H7 (cell line): ENCODE data around the gene WDR82. TPM values are rescaled to one million over a fixed set of nuclear protein-coding genes. Genes with fewer than 3 reads are reported as not detected.

Source experiments
- DNase-seq: peaks from one replicate; pipeline ENCODE4 v3.0.0; 2012
- H3K27me3 ChIP-seq: 2 replicates; pipeline ENCODE4 v1.6.0; 2011; ENCODE audit warnings: mild to moderate bottlenecking, low read length; ENCODE audit not compliant: control insufficient read depth, insufficient read depth
- H3K36me3 ChIP-seq: replicated peaks from 2 replicates; pipeline ENCODE4 v1.5.1; 2011; ENCODE audit warnings: low read length; ENCODE audit not compliant: control insufficient read depth, insufficient read depth
- H3K4me3 ChIP-seq: 2 replicates; pipeline ENCODE4 v1.5.1; 2011; ENCODE audit warnings: low read depth, mild to moderate bottlenecking, control low read depth, low read length, moderate library complexity; ENCODE audit not compliant: insufficient read depth
- total RNA-seq: library from RNA; depleted of rRNA; stranded (reverse); fragments of >200 nt; shearing (Covaris generic); gene quantifications from 2 replicates; pipeline ENCODE4 v1.2.3, GENCODE V29; 2014

WDR82 gene
- total RNA-seq, 1 experiment from 2014 or later: 60.3 TPM

DNA sequence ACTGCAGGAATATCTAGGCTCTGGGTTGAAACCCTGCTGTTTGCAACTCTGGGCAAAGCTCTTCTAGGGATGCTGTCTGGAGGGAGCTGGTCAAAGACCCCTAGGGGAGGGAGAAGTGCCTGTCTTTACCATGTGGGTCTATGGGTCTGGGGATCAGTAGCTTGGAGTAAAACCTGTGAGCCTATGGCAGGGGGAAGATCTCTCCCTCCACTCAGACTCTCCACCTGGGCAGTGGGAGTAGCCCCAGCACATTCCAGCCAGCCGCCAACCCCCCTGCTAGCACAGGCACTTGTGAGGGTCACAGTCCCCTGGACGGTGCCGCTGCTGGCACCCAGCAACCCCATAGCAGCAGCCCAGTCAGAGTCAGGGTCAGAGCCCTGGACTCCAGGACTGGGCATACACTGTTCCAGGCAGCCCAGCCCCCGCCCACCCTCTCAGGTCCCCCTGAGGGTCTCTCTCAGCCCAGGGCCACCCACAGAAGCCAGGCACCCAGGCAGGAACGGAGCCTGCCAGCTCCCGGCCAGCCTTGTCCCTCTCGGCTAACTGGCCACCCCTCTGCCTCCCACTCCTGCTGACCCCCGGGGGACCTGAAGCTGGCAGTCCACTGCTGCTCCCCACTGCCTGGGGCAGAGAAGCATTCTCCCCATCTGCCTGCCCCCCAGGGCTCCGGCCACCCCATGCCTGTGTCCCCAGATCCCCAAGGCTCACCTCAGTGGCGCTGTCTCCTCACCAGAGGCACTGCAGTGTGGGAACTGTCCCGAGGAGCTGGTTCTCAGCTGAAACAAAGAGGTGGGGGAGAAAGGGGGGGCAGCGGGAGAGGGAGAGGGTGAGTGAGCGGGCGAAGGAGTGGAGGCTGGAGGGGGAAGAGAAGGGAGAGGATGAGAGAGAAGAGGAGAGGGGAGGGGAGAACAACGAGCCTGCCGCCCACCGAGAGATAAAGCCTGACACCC lies 20.0 kb upstream of the WDR82 start:
- peaks cover 2% of the 10 kb centered on the region; the same call in 1 of the 2 replicates for H3K27me3 ChIP-seq
- no peaks in the 10 kb centered on the region for H3K36me3 ChIP-seq
- H3K4me3 ChIP-seq: peak overlapping the region; percentile 38; the same call in 1 of the 2 replicates
- DNase-seq: peak; percentile 71

DNA sequence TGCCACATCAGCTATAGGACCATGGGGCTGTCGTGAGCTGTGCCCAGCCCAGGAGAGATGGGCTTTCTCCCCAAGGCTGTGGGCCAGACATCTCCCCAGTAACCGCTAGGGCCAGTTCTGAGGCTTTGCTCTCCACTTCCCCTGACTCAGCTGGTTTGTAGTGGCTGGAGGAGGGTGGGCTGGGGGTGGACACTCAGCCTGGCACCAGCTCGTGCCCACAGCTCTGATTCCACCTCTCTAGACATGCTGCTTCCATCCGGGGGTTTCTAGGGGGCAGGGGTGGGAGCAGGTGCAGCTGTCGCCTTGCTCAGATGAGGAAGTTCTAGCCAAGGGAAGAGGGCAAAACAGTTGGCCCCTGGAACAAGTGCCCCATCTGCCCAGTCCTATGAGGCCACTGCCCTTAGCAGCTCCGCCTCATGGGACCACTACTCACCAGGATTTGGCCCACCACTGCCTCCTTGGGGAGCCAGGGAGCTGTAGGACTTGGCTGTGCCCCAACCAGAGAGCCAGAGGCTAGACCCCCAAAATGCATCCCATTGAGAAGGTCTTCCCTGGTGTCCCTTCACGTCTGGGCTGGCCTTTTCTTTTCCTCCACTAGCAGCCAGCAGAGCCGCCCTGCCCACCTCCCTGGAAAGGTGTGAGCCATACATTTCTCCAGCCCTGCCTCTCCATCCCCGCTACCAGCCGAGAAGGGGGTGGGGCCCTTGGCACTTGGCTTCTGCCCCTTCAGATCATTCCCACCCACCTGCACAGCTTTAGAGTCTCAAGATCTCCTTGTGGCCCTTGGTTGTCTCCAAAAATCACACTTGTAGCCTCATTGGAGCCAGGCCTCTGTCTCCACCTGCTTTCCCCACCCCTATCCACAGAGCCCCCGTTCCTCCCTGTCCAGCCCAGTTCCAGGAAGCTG lies 19.0 kb upstream of the WDR82 start:
- no peak overlapping the region for H3K4me3 ChIP-seq
- peaks cover 2% of the 10 kb centered on the region; the same call in 1 of the 2 replicates for H3K27me3 ChIP-seq
- H3K36me3 ChIP-seq: no peaks in the 10 kb centered on the region
- no peak for DNase-seq

DNA sequence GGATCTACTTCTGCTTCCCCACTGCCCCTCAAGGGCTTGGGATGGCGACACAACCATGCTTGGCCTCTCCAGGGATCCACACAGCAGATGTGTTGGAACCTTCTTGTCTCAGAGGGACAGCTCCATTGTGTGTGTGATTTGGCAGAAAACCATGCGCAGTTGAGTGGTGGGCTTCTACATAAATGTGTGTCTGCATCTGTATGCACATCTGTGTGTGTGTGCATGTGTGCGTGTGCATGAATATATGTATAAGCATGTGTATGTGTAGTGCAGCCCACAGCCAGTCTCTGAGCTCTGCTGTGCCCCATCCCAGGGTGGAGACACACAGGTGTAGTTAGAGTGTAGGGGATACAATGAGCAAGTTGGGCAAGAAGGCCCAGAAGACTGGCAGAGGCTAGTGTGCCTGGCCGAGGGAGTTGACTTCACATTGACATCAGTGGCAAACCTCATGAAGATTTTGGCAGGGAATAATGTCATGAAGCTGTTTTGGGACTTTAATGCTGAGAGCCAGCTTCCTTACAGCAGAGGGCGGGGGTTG lies 17.3 kb upstream of the WDR82 start:
- no peak for DNase-seq
- peaks cover 2% of the 10 kb centered on the region; the same call in 1 of the 2 replicates for H3K27me3 ChIP-seq
- H3K36me3 ChIP-seq: no peaks in the 10 kb centered on the region; the same call in 1 of the 2 replicates
- no peak overlapping the region for H3K4me3 ChIP-seq

DNA sequence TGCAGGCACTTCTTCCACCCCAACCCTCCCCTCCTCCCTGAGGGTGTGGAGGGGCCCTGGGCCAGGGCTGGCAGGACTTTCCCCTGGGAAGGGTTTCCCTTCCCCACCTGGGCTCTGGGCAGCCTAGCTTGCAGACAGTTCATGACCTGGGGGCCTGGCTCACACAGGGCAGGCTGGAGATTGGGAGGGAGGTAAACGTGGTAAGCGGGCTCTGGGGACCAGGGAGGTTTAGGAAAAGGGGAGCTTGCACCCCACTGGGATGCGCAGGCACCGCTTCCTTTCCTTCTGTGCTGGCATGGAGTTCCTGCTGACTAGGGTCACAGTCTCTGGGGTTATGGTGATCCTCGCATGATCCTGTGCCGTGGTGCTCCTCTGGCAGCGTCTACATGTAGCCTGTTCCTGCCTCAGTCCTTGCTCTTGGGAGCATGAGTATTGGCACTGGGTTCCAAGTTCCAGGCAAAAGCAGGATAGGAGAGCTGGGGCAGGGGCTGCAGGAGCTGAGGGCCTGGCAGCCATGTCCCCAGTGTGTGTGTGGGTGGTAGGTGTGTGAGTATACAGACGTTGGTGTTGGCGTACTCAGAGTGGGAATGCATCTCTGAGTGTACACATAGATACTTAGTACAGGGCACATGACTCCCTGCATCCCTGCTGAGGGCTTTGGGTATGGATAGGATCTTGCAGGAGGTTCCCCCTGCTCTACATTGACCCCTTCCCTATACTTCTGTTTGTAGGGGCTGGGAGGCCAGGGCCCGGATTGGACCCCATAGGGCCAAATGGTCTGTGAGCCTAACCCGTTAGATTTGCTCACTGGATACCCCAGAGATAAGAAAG lies 16.1 kb upstream of the WDR82 start:
- Histone ChIP-seq H3K36me3 (no peaks in the 10 kb centered on the region; the same call in 1 of the 2 replicates), H3K4me3 (no peak overlapping the region), H3K27me3 (no peaks in the 10 kb centered on the region)
- DNase-seq: no peak

DNA sequence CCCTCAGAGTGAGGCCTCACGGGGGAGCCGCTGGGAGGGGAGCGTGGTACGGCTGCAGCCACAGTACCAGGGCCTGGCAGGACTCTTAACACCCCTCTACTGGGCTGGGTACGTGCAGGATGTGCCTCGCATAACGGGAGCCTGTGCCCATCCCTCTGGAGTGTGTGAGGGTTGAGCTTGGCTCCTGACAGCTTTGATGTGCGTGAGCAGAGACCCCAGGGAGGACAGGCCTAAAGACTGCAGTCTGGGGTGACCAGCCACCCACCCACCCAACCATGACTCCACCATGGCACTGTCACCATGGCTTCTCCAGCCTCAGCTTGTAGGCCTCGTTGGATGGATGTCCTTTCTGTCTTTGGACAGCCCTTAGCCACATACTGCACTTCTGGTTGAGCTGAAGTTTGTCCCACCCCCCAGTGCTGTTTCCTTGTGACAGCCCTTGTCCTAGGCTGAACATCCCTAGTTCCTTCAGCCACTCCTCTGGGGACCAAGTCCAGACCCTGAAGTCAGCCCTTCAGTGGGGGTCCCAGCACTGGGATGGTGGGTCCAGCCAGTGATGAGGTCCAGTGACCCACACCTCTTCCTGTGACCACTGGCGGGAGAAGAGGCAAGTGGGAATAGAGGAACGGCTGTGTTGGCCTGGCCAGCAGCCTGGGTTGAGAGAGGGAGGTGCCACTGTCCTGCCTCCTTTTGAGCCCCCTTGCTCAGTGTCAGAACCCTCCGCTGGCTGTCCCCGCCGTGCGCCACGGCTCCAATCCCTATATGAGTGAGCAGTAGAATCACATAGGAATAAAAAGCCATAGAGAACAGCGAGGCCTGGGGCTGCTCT lies 15.3 kb upstream of the WDR82 start:
- no peak overlapping the region for H3K4me3 ChIP-seq
- no peaks in the 10 kb centered on the region for H3K27me3 ChIP-seq
- peak; percentile 28 for DNase-seq
- no peaks in the 10 kb centered on the region; the same call in 1 of the 2 replicates for H3K36me3 ChIP-seq

DNA sequence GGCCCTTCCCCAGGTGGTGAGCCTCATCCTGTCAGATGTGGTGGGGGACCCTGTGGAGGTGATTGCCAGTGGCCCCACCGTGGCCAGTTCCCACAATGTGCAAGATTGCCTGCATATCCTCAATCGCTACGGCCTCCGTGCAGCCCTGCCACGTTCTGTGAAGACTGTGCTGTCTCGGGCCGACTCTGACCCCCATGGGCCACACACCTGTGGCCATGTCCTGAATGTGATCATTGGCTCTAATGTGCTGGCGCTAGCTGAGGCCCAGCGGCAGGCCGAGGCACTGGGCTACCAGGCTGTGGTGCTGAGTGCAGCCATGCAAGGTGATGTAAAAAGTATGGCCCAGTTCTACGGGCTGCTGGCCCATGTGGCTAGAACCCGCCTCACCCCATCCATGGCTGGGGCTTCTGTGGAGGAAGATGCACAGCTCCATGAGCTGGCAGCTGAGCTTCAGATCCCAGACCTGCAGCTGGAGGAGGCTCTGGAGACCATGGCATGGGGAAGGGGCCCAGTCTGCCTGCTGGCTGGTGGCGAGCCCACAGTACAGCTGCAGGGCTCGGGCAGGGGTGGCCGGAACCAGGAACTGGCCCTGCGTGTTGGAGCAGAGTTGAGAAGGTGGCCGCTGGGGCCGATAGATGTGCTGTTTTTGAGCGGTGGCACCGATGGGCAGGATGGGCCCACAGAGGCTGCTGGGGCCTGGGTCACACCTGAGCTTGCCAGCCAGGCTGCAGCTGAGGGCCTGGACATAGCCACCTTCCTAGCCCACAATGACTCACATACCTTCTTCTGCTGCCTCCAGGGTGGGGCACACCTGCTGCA lies 14.0 kb upstream of the WDR82 start:
- H3K4me3 ChIP-seq: no peak overlapping the region
- no peaks in the 10 kb centered on the region for H3K27me3 ChIP-seq
- DNase-seq: peak; percentile 23
- H3K36me3 ChIP-seq: no peaks in the 10 kb centered on the region; the same call in 1 of the 2 replicates

DNA sequence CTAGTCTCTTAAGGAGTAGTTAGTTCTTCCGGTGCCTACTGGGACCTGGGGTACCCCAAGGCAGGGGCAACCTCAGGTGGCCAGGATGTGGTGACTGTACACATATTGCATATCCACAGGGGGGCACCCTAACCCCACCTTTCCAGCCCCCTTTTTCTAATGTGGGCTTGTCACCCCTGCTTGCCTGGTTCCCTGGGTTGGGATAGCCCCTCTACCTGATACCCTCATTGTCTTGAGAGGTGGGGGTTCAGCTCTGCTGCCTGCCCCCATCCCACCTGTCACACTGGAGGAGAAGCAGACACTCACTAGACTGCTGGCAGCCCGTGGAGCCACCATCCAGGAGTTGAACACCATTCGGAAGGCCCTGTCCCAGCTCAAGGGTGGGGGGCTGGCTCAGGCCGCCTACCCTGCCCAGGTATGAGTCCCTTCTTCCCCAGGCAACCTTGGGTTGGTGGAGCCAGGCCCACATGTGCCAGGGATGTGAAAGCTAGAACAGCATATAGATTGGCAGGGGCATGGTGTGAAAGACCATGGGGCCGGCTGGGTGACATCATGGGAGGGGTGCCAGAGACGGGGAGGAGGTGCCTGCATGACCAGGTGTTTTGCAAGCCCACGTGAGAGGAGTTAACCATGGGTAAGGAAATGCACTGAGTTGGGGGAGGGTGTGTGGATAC lies 13.2 kb upstream of the WDR82 start:
- Histone ChIP-seq H3K36me3 (no peaks in the 10 kb centered on the region; the same call in 1 of the 2 replicates), H3K27me3 (no peaks in the 10 kb centered on the region), H3K4me3 (no peak overlapping the region)
- DNase-seq: peak; percentile 86

GRCh38 chr3:52290596-52291507 lies 12.4 kb upstream of the WDR82 start:
- Histone ChIP-seq H3K27me3 (no peaks in the 10 kb centered on the region), H3K4me3 (no peak overlapping the region), H3K36me3 (no peaks in the 10 kb centered on the region; the same call in 1 of the 2 replicates)
- DNase-seq: peak; percentile 22

DNA sequence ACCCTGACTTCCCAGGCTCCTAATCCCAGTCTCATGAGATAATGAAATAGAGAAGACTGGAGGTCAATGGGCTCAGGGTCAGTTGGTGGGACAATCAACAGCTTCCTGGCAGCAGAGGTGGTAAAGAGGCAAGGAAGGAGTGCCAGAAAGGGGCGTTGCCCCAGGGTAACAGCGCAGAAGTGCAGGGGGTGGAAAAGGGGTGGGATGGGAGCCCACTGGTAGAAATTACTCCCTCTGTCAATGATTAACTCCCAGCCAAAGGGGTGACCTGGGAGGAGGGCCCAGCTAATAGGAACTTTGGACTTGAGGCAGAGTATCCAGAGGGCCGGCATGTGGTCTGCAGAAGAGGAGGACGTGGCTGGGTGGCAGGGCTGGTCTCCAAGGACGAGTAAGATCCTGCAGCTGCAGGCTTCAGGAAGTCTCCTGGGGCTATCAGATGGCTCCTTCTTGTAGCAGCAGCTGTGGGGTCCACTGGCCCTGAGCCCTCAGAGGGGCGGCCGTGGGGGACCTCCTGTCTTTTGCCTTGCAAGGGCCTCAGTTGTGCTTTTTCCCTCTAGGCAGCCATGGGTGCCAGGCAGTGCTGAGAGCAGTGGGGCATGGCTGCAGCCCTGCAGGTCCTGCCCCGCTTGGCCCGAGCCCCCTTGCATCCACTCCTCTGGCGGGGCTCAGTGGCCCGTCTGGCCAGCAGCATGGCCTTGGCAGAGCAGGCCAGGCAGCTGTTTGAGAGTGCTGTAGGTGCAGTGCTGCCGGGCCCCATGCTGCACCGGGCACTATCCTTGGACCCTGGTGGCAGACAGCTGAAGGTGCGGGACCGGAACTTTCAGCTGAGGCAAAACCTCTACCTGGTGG lies 11.5 kb upstream of the WDR82 start:
- no peaks in the 10 kb centered on the region; the same call in 1 of the 2 replicates for H3K36me3 ChIP-seq
- DNase-seq: peak; percentile 63
- no peaks in the 10 kb centered on the region for H3K27me3 ChIP-seq
- H3K4me3 ChIP-seq: no peak overlapping the region

DNA sequence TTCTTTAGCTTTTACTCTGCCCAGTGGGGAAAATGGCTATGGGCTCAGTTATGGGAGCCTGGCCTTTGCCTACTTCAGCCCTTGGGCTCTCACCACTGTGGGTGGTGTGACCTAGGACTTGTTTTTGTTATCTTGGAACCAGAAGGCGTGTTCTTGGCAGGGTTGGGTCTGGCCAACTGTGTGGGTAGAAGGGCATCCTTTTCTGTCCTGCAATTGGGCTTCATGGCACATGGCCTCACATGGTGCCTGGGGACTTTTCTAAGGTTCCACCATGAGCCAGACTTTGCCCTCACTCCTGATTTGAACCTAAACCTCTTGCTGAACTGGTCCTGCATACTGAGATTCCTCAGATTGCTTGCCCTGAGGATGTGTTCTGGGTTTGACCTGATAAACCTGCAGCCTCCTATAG lies 10.9 kb upstream of the WDR82 start:
- Histone ChIP-seq H3K27me3 (no peaks in the 10 kb centered on the region), H3K36me3 (no peaks in the 10 kb centered on the region; the same call in 1 of the 2 replicates), H3K4me3 (no peak overlapping the region)
- DNase-seq: no peak
